Measurements from ENCODE around the gene GPR87. TPM values are rescaled to one million over a fixed set of nuclear protein-coding genes. Genes with fewer than 3 reads are reported as not detected.
A peak's percentile ranks its signal among the peaks of the same experiment; 100 is the strongest.

The GPR87 gene
- total RNA-seq, 1 experiment from 2014 or later: 1.2 TPM

- Mint-ChIP-seq H3K36me3 (ENCODE audit: insufficient read depth, unreplicated experiment) (no peaks in the 10 kb centered on the region), H3K27me3 (ENCODE audit: unreplicated experiment) (no peaks in the 10 kb centered on the region), H3K4me1 (ENCODE audit: low read depth, unreplicated experiment) (peaks cover 10% of the 10 kb centered on the region), H3K4me3 (ENCODE audit: low read depth, unreplicated experiment) (no peak overlapping the region), H3K27ac (ENCODE audit: unreplicated experiment) (no peak overlapping the region), H3K9me3 (ENCODE audit: low read depth, unreplicated experiment) (no peaks in the 10 kb centered on the region)
- intact Hi-C loops (cut with micrococcal nuclease; ENCODE audit: unreplicated experiment): no loop called here
- DNase-seq: no peak
- CTCF ChIA-PET: no interaction called here
- no TSS peak for BruUV-seq (replicated peaks)
- no peak for TF ChIP-seq CTCF (IDR thresholded peaks at IDR 0.05; ENCODE audit: unreplicated experiment)
These were observed 13.8 kb upstream of the GPR87 start for GRCh38 chr3:151330379-151330778.

GRCh38 chr3:151329363-151329762, 12.7 kb upstream of the GPR87 start, which contains the start of gene P2RY13:
Gene P2RY13, minus strand, starts transcription at chr3:151329549. Its CDS starts 21 bp downstream, at chr3:151329528.
- no peak for DNase-seq
- Mint-ChIP-seq H3K27me3 (ENCODE audit: unreplicated experiment) (no peaks in the 10 kb centered on the region), H3K4me3 (ENCODE audit: low read depth, unreplicated experiment) (peak within 1 kb of the TSS; percentile 27), H3K36me3 (ENCODE audit: insufficient read depth, unreplicated experiment) (no peaks in the 10 kb centered on the region), H3K27ac (ENCODE audit: unreplicated experiment) (peak within 1 kb of the TSS; percentile 46), H3K9me3 (ENCODE audit: low read depth, unreplicated experiment) (no peaks in the 10 kb centered on the region), H3K4me1 (ENCODE audit: low read depth, unreplicated experiment) (peaks cover 10% of the 10 kb centered on the region)
- CTCF ChIA-PET: interaction anchor here (2.1 kb wide), 1 partner anchor 24 kb away, joined by 27 read pairs; no protein-coding TSS in a partner anchor
- no peak for TF ChIP-seq CTCF (IDR thresholded peaks at IDR 0.05; ENCODE audit: unreplicated experiment)
- intact Hi-C loops (cut with micrococcal nuclease; ENCODE audit: unreplicated experiment): no loop called here
- no TSS peak for BruUV-seq (replicated peaks)

DNA sequence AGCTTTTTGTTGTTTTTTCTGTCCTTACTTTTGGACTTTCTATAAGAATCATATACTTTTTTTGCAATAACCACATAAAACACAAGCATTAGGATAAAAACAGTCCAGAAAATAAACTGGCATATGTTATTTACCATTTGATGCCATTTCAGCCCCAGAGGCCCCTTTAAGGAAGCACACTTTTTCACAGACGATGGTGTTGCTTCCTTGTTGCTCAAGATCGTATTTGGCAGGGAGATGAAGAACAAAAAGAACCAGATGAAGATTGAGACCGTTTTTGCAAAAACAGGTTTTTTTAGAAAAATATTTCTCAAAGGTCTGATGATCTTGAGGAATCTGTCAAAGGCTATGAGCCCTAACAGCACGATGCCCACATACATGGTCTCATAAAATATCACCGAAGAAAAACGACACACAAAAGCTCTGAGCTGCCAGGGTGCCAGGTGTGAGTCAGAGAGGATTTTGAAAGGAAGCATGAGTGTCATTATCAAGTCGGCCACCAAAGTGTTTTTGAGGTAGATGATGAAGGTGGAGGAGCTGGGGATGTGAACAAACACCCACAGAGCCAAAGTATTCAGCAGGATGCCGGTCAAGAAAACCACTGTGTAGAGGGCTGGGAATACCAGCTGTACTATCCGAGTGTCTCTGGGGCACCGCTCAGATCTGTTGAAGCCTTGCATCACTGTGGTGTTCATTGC, 11.8 kb upstream of the GPR87 start:
- Mint-ChIP-seq H3K9me3 (ENCODE audit: low read depth, unreplicated experiment) (no peaks in the 10 kb centered on the region), H3K27ac (ENCODE audit: unreplicated experiment) (peak overlapping the region; percentile 46), H3K4me3 (ENCODE audit: low read depth, unreplicated experiment) (peak overlapping the region; percentile 27), H3K36me3 (ENCODE audit: insufficient read depth, unreplicated experiment) (no peaks in the 10 kb centered on the region), H3K27me3 (ENCODE audit: unreplicated experiment) (no peaks in the 10 kb centered on the region), H3K4me1 (ENCODE audit: low read depth, unreplicated experiment) (peaks cover 10% of the 10 kb centered on the region)
- CTCF ChIA-PET: interaction anchor here (0.6 to 2.1 kb wide), 14 partner anchors 12 to 1937 kb away, joined by 3 to 27 read pairs (median 4); partner anchors contain the start of gene GPR87
- BruUV-seq (replicated peaks): no TSS peak
- peak; percentile 24 for DNase-seq
- TF ChIP-seq CTCF (IDR thresholded peaks at IDR 0.05; ENCODE audit: unreplicated experiment): no peak
- intact Hi-C loops (cut with micrococcal nuclease; ENCODE audit: unreplicated experiment): no loop called here

DNA sequence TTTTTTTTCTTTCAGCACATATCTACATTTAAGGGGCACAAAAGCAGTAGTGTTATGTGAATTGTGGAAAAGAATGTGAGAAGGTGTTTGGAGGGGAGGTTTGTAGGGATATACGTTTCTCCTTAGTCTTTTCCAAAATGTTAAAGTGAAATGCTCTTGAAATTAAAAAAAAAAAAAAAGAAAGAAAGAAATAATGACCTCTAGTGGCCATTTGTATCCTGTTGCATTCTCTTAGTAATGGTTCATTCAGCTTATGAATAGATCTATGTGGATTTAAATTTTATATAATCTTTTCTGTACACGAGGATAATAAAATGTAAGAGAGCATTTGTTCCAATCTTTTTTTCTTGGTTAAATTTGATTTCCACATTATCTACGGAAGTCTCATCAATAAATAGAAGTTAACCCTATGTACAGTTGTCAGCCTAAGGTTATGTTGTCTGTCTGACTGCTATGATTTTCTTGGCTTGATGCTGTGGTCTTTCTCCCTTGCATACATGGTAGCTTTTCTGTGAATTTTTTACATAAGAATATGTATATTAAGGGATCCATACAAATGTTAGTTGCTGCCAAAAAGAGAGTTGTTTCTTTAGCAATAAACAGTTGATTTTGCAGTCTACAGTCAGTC, 11.1 kb upstream of the GPR87 start:
- H3K27ac Mint-ChIP-seq (ENCODE audit: unreplicated experiment): no peak overlapping the region
- no peak for DNase-seq

More for the DNA sequence above, 11.1 kb upstream of the GPR87 start:
- CTCF ChIA-PET: interaction anchor here (0.6 to 2.1 kb wide), 21 partner anchors 11 to 1501 kb away, joined by 3 to 27 read pairs (median 4); partner anchors contain the start of gene GPR87
- Mint-ChIP-seq H3K36me3 (ENCODE audit: insufficient read depth, unreplicated experiment) (no peaks in the 10 kb centered on the region), H3K4me3 (ENCODE audit: low read depth, unreplicated experiment) (no peak overlapping the region), H3K27me3 (ENCODE audit: unreplicated experiment) (no peaks in the 10 kb centered on the region), H3K9me3 (ENCODE audit: low read depth, unreplicated experiment) (peaks cover 3% of the 10 kb centered on the region), H3K4me1 (ENCODE audit: low read depth, unreplicated experiment) (peaks cover 10% of the 10 kb centered on the region)
- intact Hi-C loops (cut with micrococcal nuclease; ENCODE audit: unreplicated experiment): loop anchor here (1.0 kb wide), 2 partner anchors 22 to 37 kb away; no protein-coding TSS in a partner anchor
- peak; percentile 59 for TF ChIP-seq CTCF (IDR thresholded peaks at IDR 0.05; ENCODE audit: unreplicated experiment)
- BruUV-seq (replicated peaks): no TSS peak
